Prostate gland (tissue), 2 donors: ENCODE measurements around the gene GTF2A2. TPM values are rescaled to one million over a fixed set of nuclear protein-coding genes. Genes with fewer than 3 reads are reported as not detected.

Source experiments
- DNase-seq: peaks from one replicate; pipeline ENCODE4 v3.0.0-alpha.2; 2019; ENCODE audit warnings: low spot score
- H3K27ac ChIP-seq, 2 donors: fragments of 200-600 bp; sonication (generic); 2 replicates each; pipeline ENCODE4 v1.5.1; 2017 to 2019
- H3K27me3 ChIP-seq: fragments of 200-600 bp; sonication (generic); replicated peaks from 2 replicates; pipeline ENCODE4 v1.5.1; 2019; ENCODE audit not compliant: insufficient read depth
- H3K36me3 ChIP-seq, 2 donors: fragments of 200-600 bp; sonication (generic); 1 replicate in 1 of 2; 2 replicates in 1 of 2; pipeline versions ENCODE4 v1.5.1 to v1.8.1; 2017 to 2019
- H3K4me1 ChIP-seq: fragments of 200-600 bp; sonication (generic); replicated peaks from 2 replicates; pipeline ENCODE4 v1.5.1; 2019
- H3K4me3 ChIP-seq, 2 donors: fragments of 200-600 bp; sonication (generic); 2 replicates each; pipeline ENCODE4 v1.5.1; 2017 to 2019
- H3K9me3 ChIP-seq: fragments of 200-600 bp; sonication (generic); 2 replicates; pipeline ENCODE4 v1.5.1; 2017
- CTCF ChIP-seq, 4 experiments: fragments of 200-600 bp in 2 of 4; fragments of 450-650 bp in 2 of 4; sonication (generic) in 2 of 4; IDR thresholded peaks; 1 replicate in 3 of 4; 2 replicates in 1 of 4; pipeline ENCODE4 v1.5.1; 2016 to 2019; ENCODE audit warnings: antibody characterized with exemption in 4 of 4, mild to moderate bottlenecking in 2 of 4, moderate library complexity in 2 of 4
- POLR2A ChIP-seq: fragments of 450-650 bp; IDR thresholded peaks from one replicate; pipeline ENCODE4 v1.6.1; 2016; ENCODE audit warnings: antibody characterized with exemption, mild to moderate bottlenecking
- POLR2AphosphoS5 ChIP-seq: sonication (generic); formaldehyde crosslinking; IDR thresholded peaks from one replicate; pipeline ENCODE4 v1.6.1; 2017; ENCODE audit warnings: antibody characterized with exemption
- WGBS: methylation state at CpG from one replicate; pipeline ENCODE4 v1.1.5; 2018; 5-methylcytosine and 5-hydroxymethylcytosine counted together
- intact Hi-C: fragments of 100-400 bp; cut with DNase I; formaldehyde crosslinking; loops from one replicate; pipeline ENCODE4 v1.14.2; 2022
- total RNA-seq, 2 donors: library from RNA; depleted of rRNA; stranded (reverse); fragments of >200 nt; gene quantifications; one replicate each; pipeline ENCODE4 v1.1.0, GENCODE V29; 2016

GTF2A2 gene
- total RNA-seq, 2 donors from 2014 or later = 34.2 to 47.4 TPM

- Histone ChIP-seq H3K27ac (no peak overlapping the region), H3K9me3 (no peaks in the 10 kb centered on the region), H3K4me1 (no peaks in the 10 kb centered on the region), H3K36me3 (no peaks in the 10 kb centered on the region), H3K4me3 (no peak overlapping the region), H3K27me3 (no peaks in the 10 kb centered on the region)
- 32% methylated on average over 6 of the region's 6 CpGs for WGBS
- TF ChIP-seq POLR2AphosphoS5 (no peak), CTCF (IDR thresholded peaks at IDR 0.05) (no peak), POLR2A (no peak)
- DNase-seq = no peak
- intact Hi-C loops = no loop called here
Observed at GRCh38 chr15:59622289-59622688, 35.0 kb downstream of the GTF2A2 start.

- TF ChIP-seq CTCF (IDR thresholded peaks at IDR 0.05) = no peak
- no peak for TF ChIP-seq POLR2A
- TF ChIP-seq POLR2AphosphoS5 = no peak
- H3K4me3 ChIP-seq = no peak overlapping the region
- no peaks in the 10 kb centered on the region for H3K4me1 ChIP-seq
- no peaks in the 10 kb centered on the region for H3K27me3 ChIP-seq
- 92% methylated on average over 4 of the region's 4 CpGs for WGBS
- H3K9me3 ChIP-seq = no peaks in the 10 kb centered on the region
- H3K36me3 ChIP-seq = no peaks in the 10 kb centered on the region
- DNase-seq = no peak
- no peak overlapping the region for H3K27ac ChIP-seq
- intact Hi-C loops = no loop called here
Observed at GRCh38 chr15:59618406-59618805, 38.9 kb downstream of the GTF2A2 start.

GRCh38 chr15:59616379-59616778 lies 40.9 kb downstream of the GTF2A2 start:
- DNase-seq = peak; percentile 23
- TF ChIP-seq CTCF (IDR thresholded peaks at IDR 0.05) (peak in 2 of 4 experiments; percentile 36 to 40), POLR2AphosphoS5 (no peak), POLR2A (peak; percentile 11)

GRCh38 chr15:59615661-59616060 lies 41.7 kb downstream of the GTF2A2 start:
- Histone ChIP-seq H3K27ac (no peak overlapping the region), H3K27me3 (no peaks in the 10 kb centered on the region), H3K4me1 (no peaks in the 10 kb centered on the region), H3K4me3 (no peak overlapping the region), H3K36me3 (no peaks in the 10 kb centered on the region), H3K9me3 (no peaks in the 10 kb centered on the region)
- TF ChIP-seq POLR2AphosphoS5 = no peak
- no peak for TF ChIP-seq CTCF (IDR thresholded peaks at IDR 0.05)
- TF ChIP-seq POLR2A = no peak
- no peak for DNase-seq
- intact Hi-C loops = no loop called here
- 90% methylated on average over 5 of the region's 5 CpGs for WGBS

More at GRCh38 chr15:59616379-59616778, 40.9 kb downstream of the GTF2A2 start:
- no peaks in the 10 kb centered on the region for H3K27me3 ChIP-seq
- H3K36me3 ChIP-seq = no peaks in the 10 kb centered on the region
- no peaks in the 10 kb centered on the region for H3K4me1 ChIP-seq
- H3K27ac ChIP-seq = no peak overlapping the region
- no peaks in the 10 kb centered on the region for H3K9me3 ChIP-seq
- intact Hi-C loops = no loop called here
- 40% methylated on average over 3 of the region's 3 CpGs for WGBS
- H3K4me3 ChIP-seq = no peak overlapping the region

GRCh38 chr15:59614153-59614552 lies 43.2 kb downstream of the GTF2A2 start:
- Histone ChIP-seq H3K9me3 (no peaks in the 10 kb centered on the region), H3K27me3 (no peaks in the 10 kb centered on the region), H3K36me3 (no peaks in the 10 kb centered on the region), H3K27ac (no peak overlapping the region), H3K4me3 (no peak overlapping the region), H3K4me1 (no peaks in the 10 kb centered on the region)
- no peak for DNase-seq
- intact Hi-C loops = no loop called here
- no peak for TF ChIP-seq CTCF (IDR thresholded peaks at IDR 0.05)
- no peak for TF ChIP-seq POLR2AphosphoS5
- TF ChIP-seq POLR2A = no peak
- 98% methylated on average over 7 of the region's 7 CpGs for WGBS
